NCI-H1105 (cell line): Measurements from ENCODE around the gene MORN1.

Experiments used
- DNase-seq: peaks from one replicate; lab custom pipeline; 2025; lab: John Stamatoyannopoulos, UW

MORN1 gene

GRCh38 chr1:2373551-2374251, 17.7 kb downstream of the MORN1 start:
- no peak for DNase-seq

DNA sequence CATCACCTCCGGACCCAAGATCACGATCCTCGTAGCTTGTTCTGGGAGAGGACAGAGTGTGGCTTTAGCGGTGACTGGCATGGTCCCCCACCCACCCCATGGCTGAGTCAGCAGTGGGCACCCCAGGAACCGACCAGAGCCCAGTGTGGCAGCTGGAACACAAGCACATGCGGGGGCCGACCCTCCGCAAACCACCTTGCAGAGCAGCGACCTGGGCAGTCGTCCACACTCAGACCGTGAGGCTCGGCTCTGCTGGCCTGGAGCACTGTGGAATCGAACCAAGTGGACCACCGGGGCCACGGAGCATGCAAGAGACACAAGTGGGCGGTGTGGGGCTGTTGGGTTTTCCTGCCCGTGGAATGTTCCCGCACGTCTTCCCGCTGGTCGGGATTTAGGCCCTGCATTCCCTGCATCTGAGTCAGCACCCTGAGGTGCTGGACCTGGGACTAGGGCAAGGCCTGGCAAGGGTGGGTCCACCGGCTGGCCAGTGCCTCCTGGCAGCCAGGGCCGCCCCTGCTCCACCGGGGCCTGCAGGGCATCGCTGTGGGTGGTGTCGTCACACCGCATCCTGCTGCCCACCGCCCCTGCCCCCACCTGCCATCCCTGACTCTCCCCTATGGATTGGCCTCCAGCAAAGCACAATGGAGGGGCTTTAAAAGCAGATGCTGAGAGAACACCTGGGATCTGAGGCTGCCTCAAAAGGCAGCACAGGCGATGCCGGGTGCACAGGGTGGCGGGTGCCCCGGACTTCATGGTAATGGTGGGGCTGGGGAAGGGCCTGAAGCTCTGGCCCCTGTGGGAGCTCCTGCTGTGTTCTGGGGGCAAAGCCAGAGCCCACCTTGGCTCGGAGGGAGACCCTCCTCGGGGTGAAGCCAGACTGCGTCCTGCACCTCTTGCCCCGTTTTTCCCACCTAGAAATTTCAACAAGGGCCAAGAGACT, 18.5 kb downstream of the MORN1 start:
- no peak for DNase-seq

- DNase-seq: no peak
Observed at GRCh38 chr1:2368053-2368744, 23.2 kb downstream of the MORN1 start.

DNA sequence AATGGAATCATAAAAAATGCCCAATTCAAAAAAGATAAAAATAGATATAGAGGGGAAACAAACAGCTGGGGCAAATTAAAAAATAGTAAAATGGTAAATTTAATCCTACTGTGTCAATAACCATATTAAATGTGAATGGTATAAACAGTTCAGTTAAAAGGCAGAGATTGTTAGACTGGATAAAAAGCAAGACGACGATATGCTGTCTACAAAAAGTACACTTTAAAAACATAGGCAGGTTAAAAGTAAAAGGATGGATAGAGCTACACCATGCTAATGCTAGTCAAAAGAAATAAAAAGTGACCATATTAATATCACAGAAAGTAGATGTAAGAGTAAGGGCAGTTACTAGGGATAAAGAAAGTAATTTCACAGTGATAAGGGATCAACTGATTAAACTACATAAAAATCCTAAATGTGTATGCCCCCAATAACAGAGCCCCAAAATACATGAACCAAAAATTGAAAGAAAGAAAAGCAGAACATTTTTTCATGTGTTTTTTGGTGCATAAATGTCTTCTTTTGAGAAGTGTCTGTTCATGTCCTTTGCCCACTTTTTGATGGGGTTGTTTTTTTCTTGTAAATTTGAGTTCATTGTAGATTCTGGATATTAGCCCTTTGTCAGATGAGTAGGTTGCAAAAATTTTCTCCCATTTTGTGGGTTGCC, 27.4 kb downstream of the MORN1 start:
- DNase-seq: no peak

DNA sequence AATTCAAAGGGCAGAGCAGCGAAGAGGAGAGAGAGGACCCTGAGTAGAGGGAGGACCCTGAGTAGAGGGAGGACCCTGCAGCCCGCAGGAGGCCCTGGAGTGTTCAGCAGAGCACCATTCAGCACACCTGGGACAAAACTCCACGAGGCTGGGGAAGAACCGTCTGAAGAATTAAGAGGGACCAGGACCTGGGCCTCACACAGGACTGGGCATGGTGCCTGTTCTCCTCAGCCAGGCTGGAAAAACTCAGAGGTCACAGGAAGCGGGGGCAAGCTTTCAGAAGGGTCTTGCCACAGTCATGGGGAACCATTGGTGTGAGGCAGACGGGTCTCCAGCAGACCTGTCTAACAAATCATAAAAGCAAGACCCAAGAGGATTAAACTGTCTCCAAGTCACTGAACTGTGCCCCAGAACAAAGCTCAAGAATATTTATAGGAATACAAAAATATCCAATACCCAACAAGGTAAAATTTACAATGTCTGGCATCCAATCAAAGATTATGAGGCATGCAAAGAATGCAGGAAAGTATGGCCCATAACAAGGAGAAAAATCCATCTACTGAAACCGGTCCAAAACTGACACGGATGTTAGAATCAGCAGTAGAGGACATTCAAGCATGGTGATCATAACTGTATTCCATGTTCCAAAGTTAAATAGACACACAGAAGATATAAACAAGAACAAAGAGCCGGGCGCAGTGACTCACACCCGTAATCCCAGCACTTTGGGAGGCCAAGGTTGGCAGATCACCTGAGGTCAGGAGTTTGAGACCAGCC, 30.6 kb downstream of the MORN1 start:
- DNase-seq: no peak

DNA sequence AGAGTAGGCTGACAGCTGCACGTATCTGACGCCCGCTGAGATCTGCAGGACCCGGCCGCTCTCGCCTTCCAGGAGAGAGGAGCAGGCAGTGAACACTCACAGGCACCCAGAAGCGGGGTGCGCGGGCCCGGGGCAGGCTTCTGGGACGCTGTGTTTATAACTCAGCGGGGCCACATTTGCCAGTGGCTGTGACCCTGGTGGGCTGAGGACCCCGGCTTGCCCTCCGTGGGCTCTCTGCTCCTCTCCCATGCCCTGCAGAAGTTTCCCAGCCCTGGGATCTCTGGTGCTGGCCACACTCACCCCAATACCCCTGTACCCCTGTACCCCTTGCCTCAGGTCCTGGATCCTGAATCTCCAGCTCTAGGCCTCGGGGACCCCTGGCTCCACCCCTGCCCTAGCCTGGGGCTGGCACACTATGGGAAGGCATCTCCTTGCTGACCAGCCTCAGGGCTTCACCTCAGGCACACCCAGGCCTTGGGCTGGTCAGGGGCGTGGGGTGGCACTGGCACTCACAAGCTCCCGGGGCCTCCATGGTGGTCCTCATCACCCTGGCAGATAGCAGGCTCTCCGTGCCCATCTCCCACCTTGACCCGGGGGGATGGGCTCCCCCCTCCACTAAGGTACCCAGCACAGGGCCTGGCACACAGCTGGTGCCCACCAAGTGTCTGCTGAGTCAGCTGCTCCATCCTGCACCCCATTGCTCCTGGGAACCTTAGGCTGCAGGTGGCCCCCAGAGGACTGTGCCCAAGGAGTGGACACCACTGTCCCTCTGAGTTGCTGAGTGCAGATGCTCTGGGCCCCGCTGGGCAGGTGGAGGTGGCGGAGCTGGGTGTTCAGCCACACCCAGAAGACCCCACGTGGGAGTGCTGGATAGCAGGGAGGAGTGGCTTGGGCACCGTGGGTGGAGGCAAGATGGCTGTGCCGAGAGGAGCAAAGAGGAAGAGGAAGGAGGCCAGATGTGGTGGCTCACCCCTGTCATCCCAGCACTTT, 32.4 kb downstream of the MORN1 start:
- DNase-seq: no peak

GRCh38 chr1:2358072-2358471, 33.3 kb downstream of the MORN1 start:
- DNase-seq: no peak

- DNase-seq: no peak
Observed at GRCh38 chr1:2356911-2357845, 34.2 kb downstream of the MORN1 start.

GRCh38 chr1:2356401-2356800, 35.0 kb downstream of the MORN1 start:
- no peak for DNase-seq

DNA sequence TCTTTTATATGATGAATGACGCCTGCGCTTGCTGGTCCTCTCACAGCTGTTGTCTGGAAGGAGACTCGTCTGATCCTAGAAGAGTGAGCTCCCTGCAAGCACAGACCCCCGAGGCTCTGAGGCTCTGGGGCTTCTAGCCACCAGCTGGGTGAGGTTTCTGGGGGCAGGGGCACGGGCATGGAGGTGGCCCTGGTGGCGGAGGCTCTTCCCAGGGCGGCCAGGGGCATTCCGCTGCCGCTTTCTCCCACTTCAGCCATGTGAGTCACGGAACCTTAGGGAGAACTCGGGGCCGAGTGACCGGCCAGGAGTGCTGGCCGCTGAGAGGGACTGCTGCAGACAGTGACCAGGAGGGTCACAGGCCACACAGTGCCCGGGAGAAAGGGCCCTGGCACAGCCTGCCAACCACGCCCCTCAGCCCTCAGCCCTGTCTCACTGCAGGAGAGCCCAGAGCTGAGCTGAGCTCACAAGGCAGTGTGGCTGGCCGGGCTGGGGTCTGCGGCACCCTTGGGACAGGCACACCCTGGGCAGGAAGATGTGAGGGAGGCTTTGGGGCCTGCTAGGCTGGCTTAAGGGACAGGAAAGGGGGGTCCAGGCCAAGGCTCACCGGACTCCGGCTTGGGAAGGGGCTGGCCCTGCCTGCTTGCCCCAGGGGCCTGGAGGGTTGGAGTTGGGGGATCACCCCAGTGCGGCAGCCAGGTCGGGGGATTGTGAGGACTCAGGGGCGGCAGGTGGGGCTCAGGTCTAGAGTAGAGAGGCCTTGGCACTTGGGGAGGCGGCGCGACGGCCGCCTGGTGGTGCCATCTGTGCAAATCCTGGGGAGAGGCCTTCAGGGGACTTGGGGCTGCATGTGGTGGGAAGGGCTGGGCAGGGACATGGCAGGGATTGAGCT, 35.7 kb downstream of the MORN1 start:
- no peak for DNase-seq

DNA sequence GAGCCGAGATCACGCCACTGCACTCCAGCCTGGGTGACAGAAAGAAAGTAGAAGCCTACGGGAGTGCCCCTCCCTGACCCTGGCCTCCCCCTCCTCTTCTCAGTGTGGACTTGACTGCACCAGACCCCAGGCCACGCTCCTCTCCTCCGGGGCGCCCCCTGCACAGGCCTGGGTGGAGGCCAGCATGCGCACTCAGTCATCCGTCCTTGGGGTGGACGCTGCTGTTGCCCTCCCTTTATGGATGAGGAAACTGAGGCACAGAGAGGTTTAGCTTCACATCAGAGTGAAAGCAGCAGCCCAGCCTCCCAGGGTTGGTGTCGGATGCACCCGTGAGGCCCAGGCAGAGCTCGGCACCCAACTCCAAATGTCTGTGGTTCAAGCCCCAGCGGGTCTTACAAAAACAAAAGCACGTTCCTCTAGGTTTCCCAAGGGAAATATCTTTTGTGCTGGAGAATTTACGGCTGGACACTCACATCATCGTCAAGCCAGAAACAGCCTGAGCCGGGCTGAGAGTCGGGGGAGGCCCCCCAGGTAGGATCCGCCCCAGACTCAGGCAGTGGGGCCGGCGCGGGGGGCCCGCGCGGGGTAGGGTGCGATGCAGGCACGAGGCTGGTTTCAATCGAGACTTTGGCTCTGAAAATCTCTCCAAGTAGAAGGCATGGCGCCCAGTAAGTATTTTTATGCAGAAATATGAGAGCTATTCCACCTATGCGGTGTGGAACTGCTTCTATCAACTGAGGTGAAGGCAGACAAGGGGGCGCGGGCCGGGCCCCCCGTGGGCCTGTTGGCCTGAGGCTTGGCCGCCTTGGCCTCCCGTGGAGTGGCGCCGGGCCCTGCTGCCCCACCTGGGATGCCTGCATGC, 36.6 kb downstream of the MORN1 start:
- no peak for DNase-seq

- DNase-seq: no peak
Observed at GRCh38 chr1:2353551-2354438, 37.6 kb downstream of the MORN1 start.

GRCh38 chr1:2352897-2353550, 38.3 kb downstream of the MORN1 start:
- DNase-seq: no peak

DNA sequence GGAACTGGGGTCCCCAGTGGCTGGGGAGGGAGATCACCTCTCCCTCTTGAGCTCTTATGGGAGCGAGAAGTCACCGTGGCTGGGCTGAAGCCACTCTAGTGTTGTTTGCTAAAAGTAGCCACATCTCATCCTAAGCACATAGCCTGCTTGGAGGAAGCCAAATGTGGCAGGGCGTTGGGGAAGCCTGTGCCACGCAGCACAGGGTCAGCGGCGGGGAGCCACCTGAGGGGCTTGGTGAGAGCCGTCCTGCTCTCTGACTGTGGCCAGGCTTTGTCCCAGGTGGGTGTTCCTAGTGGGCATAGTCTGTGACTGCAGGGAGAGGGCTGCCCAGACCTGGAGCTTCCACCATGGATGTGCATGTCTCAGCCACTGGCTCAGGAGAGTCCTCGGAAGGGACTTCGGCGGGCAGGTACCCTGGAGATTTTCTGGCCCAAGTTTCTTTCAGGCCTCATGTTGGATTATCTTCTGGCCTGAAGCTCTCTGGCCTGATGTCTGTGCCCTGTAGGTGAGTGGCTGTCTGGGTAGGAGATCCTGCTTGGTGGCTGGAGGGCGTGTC, 38.9 kb downstream of the MORN1 start:
- no peak for DNase-seq

DNA sequence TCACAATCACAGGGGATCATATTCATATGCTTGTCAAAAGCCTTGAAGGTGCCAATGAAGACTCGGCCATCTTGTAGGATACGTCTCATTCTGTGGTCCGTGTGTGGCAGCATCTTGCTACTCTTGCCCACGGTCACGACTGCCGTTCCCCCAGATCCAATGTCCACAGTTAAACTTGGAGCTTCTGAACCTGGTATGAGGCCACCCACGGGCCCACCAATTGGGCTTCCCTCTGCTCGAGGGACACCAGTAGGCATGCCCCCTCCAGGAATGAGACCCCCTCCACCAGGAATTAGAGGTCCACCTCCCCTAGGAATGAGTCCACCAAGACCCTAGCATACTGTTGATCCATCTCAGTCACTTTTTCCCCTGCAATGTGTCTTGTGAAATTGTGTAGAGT, 39.6 kb downstream of the MORN1 start:
- no peak for DNase-seq
